Neural cell (in vitro differentiated cells): Measurements from ENCODE around the gene IRF1. TPM values are rescaled to one million over a fixed set of nuclear protein-coding genes. Genes with fewer than 3 reads are reported as not detected.

Experiments used
- H2AFZ ChIP-seq: fragments of 200-600, 300-800 bp; sonication (generic), shearing (Covaris generic); 2 replicates; pipeline ENCODE4 v1.6.0; 2014; ENCODE audit warnings: low read depth, mild to moderate bottlenecking, antibody characterized with exemption, low read length, moderate library complexity
- H3F3A ChIP-seq: fragments of 200-600 bp; shearing (Covaris generic); 2 replicates; pipeline ENCODE4 v1.6.1; 2016; ENCODE audit warnings: mild to moderate bottlenecking, moderate library complexity, mixed read lengths, antibody characterized with exemption, low read length; ENCODE audit not compliant: insufficient read depth, poor library complexity, severe bottlenecking
- H3K27ac ChIP-seq: fragments of 200-600, 300-800 bp; sonication (generic), shearing (Covaris generic); 2 replicates; pipeline ENCODE4 v1.5.1; 2014; ENCODE audit warnings: mild to moderate bottlenecking, low read length, moderate library complexity
- H3K27me3 ChIP-seq: fragments of 300-800, 200-600 bp; sonication (generic), shearing (Covaris generic); 2 replicates; pipeline ENCODE4 v1.6.0; 2014; ENCODE audit warnings: mild to moderate bottlenecking, low read depth, low read length, moderate library complexity; ENCODE audit not compliant: insufficient read depth
- H3K36me3 ChIP-seq: fragments of 300-800, 200-600 bp; sonication (generic), shearing (Covaris generic); 2 replicates; pipeline ENCODE4 v1.5.1; 2014; ENCODE audit warnings: mild to moderate bottlenecking, antibody characterized with exemption, low read length, moderate library complexity; ENCODE audit not compliant: insufficient read depth
- H3K4me2 ChIP-seq: fragments of 300-800, 200-600 bp; sonication (generic), shearing (Covaris generic); 2 replicates; pipeline ENCODE4 v1.6.0; 2014; ENCODE audit warnings: mild to moderate bottlenecking, low read length
- H3K4me3 ChIP-seq: fragments of 300-800, 200-600 bp; sonication (generic), shearing (Covaris generic); 2 replicates; pipeline ENCODE4 v1.5.1; 2014; ENCODE audit warnings: mild to moderate bottlenecking, low read length, moderate library complexity
- H3K79me2 ChIP-seq: fragments of 200-600 bp; shearing (Covaris generic); replicated peaks from 2 replicates; pipeline ENCODE4 v1.6.0; 2014; ENCODE audit warnings: mild to moderate bottlenecking, low read length, moderate library complexity; ENCODE audit not compliant: insufficient read depth
- H3K9ac ChIP-seq: fragments of 300-800, 200-600 bp; sonication (generic), shearing (Covaris generic); 2 replicates; pipeline ENCODE4 v1.6.1; 2016; ENCODE audit warnings: mild to moderate bottlenecking, low read length, mixed read lengths
- H3K9me2 ChIP-seq: fragments of 200-600 bp; shearing (Covaris generic); 2 replicates; pipeline ENCODE4 v1.6.1; 2016; ENCODE audit warnings: mild to moderate bottlenecking, low read length, mixed read lengths; ENCODE audit not compliant: insufficient read depth
- H3K9me3 ChIP-seq: fragments of 200-600, 300-800 bp; sonication (generic), shearing (Covaris generic); 2 replicates; pipeline ENCODE4 v1.6.1; 2016; ENCODE audit warnings: mild to moderate bottlenecking, mixed run types, low read length, moderate library complexity, mixed read lengths
- H4K20me1 ChIP-seq: fragments of 200-600 bp; shearing (Covaris generic); 2 replicates; pipeline ENCODE4 v1.6.1; 2016; ENCODE audit warnings: mild to moderate bottlenecking, mixed run types; ENCODE audit not compliant: insufficient read depth
- EP300 ChIP-seq: fragments of 450-650 bp; conservative IDR thresholded peaks from 2 replicates; pipeline ENCODE4 v1.6.1; 2014; ENCODE audit warnings: antibody characterized with exemption, mild to moderate bottlenecking, moderate library complexity; ENCODE audit not compliant: poor library complexity, severe bottlenecking
- EZH2 ChIP-seq: fragments of 200-600, 300-800 bp; shearing (Covaris generic), sonication (generic); IDR thresholded peaks from 2 replicates; pipeline ENCODE4 v1.6.1; 2014; ENCODE audit warnings: antibody characterized with exemption, low read length, borderline replicate concordance, mild to moderate bottlenecking; ENCODE audit not compliant: insufficient read depth, poor library complexity, severe bottlenecking
- MXI1 ChIP-seq: fragments of 450-650 bp; conservative IDR thresholded peaks from 2 replicates; pipeline ENCODE4 v1.6.1; 2014; ENCODE audit warnings: antibody characterized with exemption, mild to moderate bottlenecking; ENCODE audit not compliant: poor library complexity, severe bottlenecking
- POLR2AphosphoS5 ChIP-seq: IDR thresholded peaks from 2 replicates; pipeline ENCODE4 v1.6.1; 2012
- RAD21 ChIP-seq: fragments of 450-650 bp; conservative IDR thresholded peaks from 2 replicates; pipeline ENCODE4 v1.6.1; 2014; ENCODE audit warnings: antibody characterized with exemption, mild to moderate bottlenecking, moderate library complexity
- SMC3 ChIP-seq: fragments of 450-650 bp; conservative IDR thresholded peaks from 2 replicates; pipeline ENCODE4 v1.6.1; 2014; ENCODE audit warnings: antibody characterized with exemption, mild to moderate bottlenecking, moderate library complexity; ENCODE audit not compliant: poor library complexity
- TAF1 ChIP-seq: IDR thresholded peaks from 2 replicates; pipeline ENCODE4 v1.6.1; 2012; ENCODE audit warnings: low read depth
- polyA plus RNA-seq: library from polyadenylated mRNA; depleted of rRNA; stranded (reverse); fragments of >200 nt; gene quantifications from 2 replicates; pipeline ENCODE4 v1.2.3, GENCODE V29; 2014
- TF ChIP-seq, protein P1 (sequence below): IDR thresholded peaks from 2 replicates; pipeline ENCODE4 v1.6.1; 2012; ENCODE audit warnings: borderline replicate concordance
- TF ChIP-seq, protein P2 (sequence below): fragments of 450-650 bp; IDR thresholded peaks from 2 replicates; pipeline ENCODE4 v1.5.1; 2014; ENCODE audit warnings: antibody characterized with exemption, mild to moderate bottlenecking, moderate library complexity; ENCODE audit not compliant: poor library complexity, severe bottlenecking

The IRF1 gene
- polyA plus RNA-seq, 1 donor from 2014 or later, result 0.67 TPM

DNA sequence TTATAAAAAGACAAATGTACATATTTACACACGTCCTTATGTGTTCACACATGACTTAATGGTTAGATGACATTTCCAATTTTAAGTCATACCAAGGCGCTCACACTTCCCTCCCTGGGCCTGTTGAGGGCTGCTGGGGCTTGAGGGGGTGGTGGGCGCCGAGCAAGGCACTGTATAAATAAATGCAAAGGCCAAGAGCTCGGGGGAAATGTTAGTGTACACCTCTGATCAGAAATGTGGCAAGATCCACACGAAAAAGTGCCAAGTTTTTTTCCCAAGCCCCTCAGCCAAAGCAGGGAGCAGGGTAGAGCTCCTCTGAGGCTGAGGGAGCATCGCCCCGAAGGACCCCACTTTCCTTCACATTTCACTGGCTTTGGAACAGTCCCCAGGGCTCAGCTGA, 7.5 kb downstream of the IRF1 start:
- Histone ChIP-seq H2AFZ (no peak overlapping the region), H4K20me1 (no peaks in the 10 kb centered on the region), H3K4me2 (no peak overlapping the region), H3K4me3 (no peak overlapping the region), H3K9me3 (no peaks in the 10 kb centered on the region), H3K36me3 (no peaks in the 10 kb centered on the region), H3K79me2 (no peaks in the 10 kb centered on the region), H3K9me2 (no peaks in the 10 kb centered on the region), H3F3A (no peaks in the 10 kb centered on the region), H3K27me3 (no peaks in the 10 kb centered on the region), H3K9ac (no peak overlapping the region), H3K27ac (no peak overlapping the region)
- no peak for TF ChIP-seq EZH2
- no peak for TF ChIP-seq POLR2AphosphoS5
- TF ChIP-seq, protein P1, sequence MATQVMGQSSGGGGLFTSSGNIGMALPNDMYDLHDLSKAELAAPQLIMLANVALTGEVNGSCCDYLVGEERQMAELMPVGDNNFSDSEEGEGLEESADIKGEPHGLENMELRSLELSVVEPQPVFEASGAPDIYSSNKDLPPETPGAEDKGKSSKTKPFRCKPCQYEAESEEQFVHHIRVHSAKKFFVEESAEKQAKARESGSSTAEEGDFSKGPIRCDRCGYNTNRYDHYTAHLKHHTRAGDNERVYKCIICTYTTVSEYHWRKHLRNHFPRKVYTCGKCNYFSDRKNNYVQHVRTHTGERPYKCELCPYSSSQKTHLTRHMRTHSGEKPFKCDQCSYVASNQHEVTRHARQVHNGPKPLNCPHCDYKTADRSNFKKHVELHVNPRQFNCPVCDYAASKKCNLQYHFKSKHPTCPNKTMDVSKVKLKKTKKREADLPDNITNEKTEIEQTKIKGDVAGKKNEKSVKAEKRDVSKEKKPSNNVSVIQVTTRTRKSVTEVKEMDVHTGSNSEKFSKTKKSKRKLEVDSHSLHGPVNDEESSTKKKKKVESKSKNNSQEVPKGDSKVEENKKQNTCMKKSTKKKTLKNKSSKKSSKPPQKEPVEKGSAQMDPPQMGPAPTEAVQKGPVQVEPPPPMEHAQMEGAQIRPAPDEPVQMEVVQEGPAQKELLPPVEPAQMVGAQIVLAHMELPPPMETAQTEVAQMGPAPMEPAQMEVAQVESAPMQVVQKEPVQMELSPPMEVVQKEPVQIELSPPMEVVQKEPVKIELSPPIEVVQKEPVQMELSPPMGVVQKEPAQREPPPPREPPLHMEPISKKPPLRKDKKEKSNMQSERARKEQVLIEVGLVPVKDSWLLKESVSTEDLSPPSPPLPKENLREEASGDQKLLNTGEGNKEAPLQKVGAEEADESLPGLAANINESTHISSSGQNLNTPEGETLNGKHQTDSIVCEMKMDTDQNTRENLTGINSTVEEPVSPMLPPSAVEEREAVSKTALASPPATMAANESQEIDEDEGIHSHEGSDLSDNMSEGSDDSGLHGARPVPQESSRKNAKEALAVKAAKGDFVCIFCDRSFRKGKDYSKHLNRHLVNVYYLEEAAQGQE, result no peak
- TF ChIP-seq TAF1, result no peak
- no peak for TF ChIP-seq EP300
- no peak for TF ChIP-seq RAD21
- TF ChIP-seq SMC3, result no peak
- TF ChIP-seq MXI1, result no peak
- TF ChIP-seq, protein P2, sequence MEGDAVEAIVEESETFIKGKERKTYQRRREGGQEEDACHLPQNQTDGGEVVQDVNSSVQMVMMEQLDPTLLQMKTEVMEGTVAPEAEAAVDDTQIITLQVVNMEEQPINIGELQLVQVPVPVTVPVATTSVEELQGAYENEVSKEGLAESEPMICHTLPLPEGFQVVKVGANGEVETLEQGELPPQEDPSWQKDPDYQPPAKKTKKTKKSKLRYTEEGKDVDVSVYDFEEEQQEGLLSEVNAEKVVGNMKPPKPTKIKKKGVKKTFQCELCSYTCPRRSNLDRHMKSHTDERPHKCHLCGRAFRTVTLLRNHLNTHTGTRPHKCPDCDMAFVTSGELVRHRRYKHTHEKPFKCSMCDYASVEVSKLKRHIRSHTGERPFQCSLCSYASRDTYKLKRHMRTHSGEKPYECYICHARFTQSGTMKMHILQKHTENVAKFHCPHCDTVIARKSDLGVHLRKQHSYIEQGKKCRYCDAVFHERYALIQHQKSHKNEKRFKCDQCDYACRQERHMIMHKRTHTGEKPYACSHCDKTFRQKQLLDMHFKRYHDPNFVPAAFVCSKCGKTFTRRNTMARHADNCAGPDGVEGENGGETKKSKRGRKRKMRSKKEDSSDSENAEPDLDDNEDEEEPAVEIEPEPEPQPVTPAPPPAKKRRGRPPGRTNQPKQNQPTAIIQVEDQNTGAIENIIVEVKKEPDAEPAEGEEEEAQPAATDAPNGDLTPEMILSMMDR, result no peak

DNA sequence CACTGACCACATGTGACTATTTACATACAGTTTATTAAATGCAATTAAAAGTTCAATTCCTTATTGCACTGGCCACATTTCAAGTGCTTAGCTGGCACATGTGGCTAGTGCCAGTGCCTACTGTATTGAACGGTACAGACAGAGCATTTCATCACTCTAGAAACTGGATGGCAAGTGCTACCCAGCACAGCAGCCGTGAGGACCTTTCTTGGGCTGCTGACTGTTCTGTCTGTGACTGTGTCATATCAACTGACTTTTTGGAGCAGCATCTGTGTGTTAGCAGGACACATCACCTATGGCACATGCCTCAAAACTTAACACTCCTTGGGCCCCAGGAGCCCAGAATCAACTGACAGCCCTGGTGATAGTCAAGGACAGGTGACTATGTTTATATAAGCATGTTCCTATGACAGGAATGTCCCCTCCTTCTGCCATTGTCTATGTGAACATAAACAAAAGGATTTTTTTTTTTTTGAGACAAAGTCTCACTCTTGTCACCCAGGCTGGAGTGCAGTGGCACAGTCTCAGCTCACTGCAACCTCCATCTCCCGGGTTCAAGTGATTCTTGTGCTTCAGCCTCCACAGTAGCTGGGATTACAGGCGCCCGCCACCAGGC, 8.9 kb downstream of the IRF1 start:
- no peak overlapping the region for H2AFZ ChIP-seq
- H3K9ac ChIP-seq, result no peak overlapping the region
- TF ChIP-seq, protein P2, result no peak
- no peak for TF ChIP-seq EP300
- TF ChIP-seq POLR2AphosphoS5, result no peak
- no peak for TF ChIP-seq MXI1
- TF ChIP-seq RAD21, result no peak
- TF ChIP-seq SMC3, result no peak
- TF ChIP-seq, protein P1, result no peak
- no peak for TF ChIP-seq TAF1
- TF ChIP-seq EZH2, result no peak
- H3K36me3 ChIP-seq, result no peaks in the 10 kb centered on the region
- H3K4me2 ChIP-seq, result no peak overlapping the region
- no peak overlapping the region for H3K27ac ChIP-seq
- no peaks in the 10 kb centered on the region for H3K9me2 ChIP-seq
- no peaks in the 10 kb centered on the region for H3K27me3 ChIP-seq
- no peaks in the 10 kb centered on the region for H3K9me3 ChIP-seq
- H3K79me2 ChIP-seq, result no peaks in the 10 kb centered on the region
- no peaks in the 10 kb centered on the region for H4K20me1 ChIP-seq
- no peak overlapping the region for H3K4me3 ChIP-seq
- no peaks in the 10 kb centered on the region for H3F3A ChIP-seq
